MG63 (cell line): ENCODE results near the gene CADM4. TPM values are rescaled to one million over a fixed set of nuclear protein-coding genes. Genes with fewer than 3 reads are reported as not detected.
"Not testable (repeated sequence)": the region's sequence is repeated elsewhere in the genome, so short reads cannot be mapped to it uniquely, and the experiment has no call there.

Source experiments
- DNase-seq: peaks from one replicate; pipeline ENCODE4 v3.0.0-alpha.2; 2020
- H3K27me3 ChIP-seq: fragments of 250-450 bp; sonication (Bioruptor Pico); 2 replicates; pipeline ENCODE4 v1.5.1; 2020; ENCODE audit warnings: mild to moderate bottlenecking, moderate library complexity
- H3K36me3 ChIP-seq: fragments of 250-450 bp; sonication (Bioruptor Pico); 2 replicates; pipeline ENCODE4 v1.5.1; 2020; ENCODE audit warnings: mild to moderate bottlenecking, moderate library complexity
- H3K4me3 ChIP-seq: fragments of 250-450 bp; sonication (Bioruptor Pico); 2 replicates; pipeline ENCODE4 v1.5.1; 2020; ENCODE audit warnings: mild to moderate bottlenecking, moderate library complexity
- H3K9me3 ChIP-seq: fragments of 250-450 bp; sonication (Bioruptor Pico); 2 replicates; pipeline ENCODE4 v1.5.1; 2020; ENCODE audit warnings: mild to moderate bottlenecking, moderate library complexity
- total RNA-seq: library from RNA; depleted of rRNA; stranded (reverse); fragments of >200 nt; shearing (Covaris generic); gene quantifications from 2 replicates; pipeline ENCODE4 v1.2.3, GENCODE V29; 2014; ENCODE audit warnings: low replicate concordance; rRNA removed

CADM4 gene
- total RNA-seq, 1 experiment from 2014 or later = 3.0 TPM

DNA sequence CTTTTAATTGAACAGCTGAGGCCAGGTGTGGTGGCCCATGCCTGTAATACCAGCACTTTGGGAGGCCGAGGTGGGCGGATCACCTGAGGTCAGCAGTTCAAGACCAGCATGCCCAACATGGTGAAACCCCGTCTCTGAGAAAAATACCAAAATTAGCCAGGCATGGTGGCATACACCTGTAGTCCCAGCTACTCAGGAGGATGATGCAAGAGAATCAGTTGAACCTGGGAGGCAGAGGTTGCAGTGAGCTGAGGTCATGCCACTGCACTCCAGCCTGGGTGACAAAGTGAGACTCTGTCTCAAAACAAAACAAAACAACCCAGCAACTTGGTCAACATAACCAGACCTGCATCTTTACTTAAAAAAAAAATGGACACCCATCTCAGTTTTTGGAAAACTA is 52.6 kb downstream of the CADM4 start:
- not testable (repeated sequence) for DNase-seq, H3K27me3 ChIP-seq, H3K9me3 ChIP-seq, H3K4me3 ChIP-seq
- H3K36me3 ChIP-seq = peaks cover 27% of the 10 kb centered on the region

DNA sequence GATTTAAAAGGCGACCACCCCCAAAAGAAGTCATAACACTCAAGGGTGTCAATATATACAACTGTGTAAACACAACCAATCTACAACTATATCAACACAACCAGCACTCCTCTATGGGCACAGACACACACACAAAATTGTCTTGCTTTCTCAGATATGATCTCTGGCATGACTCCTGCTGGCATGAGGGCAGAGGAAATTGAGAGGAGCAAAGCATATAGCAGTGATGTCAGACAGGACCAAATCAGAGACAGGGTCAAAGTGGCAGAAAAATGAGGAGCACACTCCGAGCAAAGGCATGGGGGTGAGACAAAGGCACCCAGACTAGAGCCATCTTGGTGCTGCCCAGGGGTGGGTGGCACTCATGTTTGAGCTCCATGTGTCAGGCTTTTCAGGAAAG is 53.3 kb downstream of the CADM4 start:
- Histone ChIP-seq H3K4me3 (no peak overlapping the region), H3K36me3 (peaks cover 26% of the 10 kb centered on the region), H3K9me3 (no peaks in the 10 kb centered on the region), H3K27me3 (no peaks in the 10 kb centered on the region)
- no peak for DNase-seq

DNA sequence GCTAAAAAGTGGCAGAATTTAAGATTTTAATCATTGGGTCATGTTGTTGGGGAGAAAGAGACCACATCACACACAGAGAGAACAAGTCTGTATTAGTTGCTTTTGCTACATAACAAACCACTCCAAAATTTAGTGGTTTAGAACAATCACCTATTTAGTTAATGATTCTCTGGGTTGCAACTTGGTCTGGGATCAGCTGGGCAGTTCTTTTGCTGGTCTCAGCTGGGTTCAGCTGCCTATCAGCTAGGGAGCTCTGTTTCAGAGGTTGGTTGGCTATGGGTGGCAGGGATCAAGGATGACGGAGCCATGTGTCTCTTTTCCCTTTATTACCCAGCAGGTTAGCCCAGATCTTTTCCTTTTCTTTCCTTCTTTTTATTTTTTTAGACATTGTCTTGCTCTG is 55.2 kb downstream of the CADM4 start:
- no peak for DNase-seq
- no peaks in the 10 kb centered on the region for H3K9me3 ChIP-seq
- H3K36me3 ChIP-seq = peaks cover 19% of the 10 kb centered on the region
- H3K27me3 ChIP-seq = no peaks in the 10 kb centered on the region
- H3K4me3 ChIP-seq = no peak overlapping the region

DNA sequence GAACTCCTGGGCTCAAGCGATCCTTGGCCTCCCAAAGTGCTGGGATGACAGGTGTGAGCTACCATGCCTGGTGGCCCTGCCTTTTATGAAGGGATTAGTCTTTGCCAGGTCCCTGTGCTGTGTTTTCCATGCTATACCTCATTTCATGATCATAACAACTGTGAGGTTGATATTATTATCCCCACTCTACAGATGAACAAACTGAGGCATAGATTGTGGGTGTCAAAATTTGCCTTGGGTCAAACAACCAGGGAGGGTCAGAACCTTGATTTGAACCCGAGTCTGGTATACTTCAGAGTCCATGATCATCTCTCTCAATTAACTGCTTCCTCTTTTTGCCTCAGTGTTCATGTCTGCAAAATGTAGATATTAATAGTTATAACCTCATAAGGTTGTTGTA is 57.2 kb downstream of the CADM4 start:
- H3K4me3 ChIP-seq = no peak overlapping the region

DNA sequence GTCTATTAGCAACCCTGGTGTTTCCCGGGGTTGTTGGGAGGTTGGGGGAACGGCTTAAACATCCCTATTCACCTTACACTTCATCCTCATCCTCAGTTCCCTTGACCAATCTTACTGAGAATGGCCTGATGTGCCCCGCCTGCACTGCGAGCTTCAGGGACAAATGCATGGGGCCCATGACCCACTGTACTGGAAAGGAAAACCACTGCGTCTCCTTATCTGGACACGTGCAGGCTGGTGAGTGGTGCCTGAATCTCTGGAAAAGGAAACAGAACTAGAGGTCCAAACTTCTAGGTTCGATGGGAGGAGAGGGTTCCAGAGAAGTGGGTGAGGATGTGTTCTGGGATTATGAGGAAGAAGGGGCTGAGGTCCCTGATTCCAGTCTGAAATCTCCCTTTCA is 58.2 kb downstream of the CADM4 start:
- Histone ChIP-seq H3K4me3 (no peak overlapping the region), H3K27me3 (no peaks in the 10 kb centered on the region), H3K36me3 (peaks cover 3% of the 10 kb centered on the region; the same call in 1 of the 2 replicates), H3K9me3 (no peaks in the 10 kb centered on the region)
- no peak for DNase-seq

More for the DNA sequence above, 57.2 kb downstream of the CADM4 start:
- H3K27me3 ChIP-seq = no peaks in the 10 kb centered on the region
- DNase-seq = no peak
- peaks cover 12% of the 10 kb centered on the region for H3K36me3 ChIP-seq
- H3K9me3 ChIP-seq = no peaks in the 10 kb centered on the region

DNA sequence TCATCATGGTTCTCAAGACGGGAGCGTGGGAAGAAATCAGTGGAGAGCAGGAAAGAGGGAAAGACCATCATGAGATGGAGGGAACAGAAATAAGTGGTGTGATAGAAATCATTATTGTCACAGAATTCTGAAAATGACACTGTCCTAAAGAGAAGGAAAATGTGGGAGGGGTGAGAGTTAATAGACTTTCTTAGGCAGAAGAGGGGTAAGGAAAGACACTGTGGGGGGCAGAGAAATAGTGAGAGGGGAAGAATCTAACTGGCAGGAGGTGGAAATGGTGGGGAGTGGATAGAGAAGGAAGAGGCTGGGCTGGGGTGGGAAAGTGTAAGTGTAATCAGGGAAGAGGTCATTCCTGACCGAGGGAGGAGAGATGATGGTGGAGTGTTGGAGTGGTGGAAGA is 60.9 kb downstream of the CADM4 start:
- Histone ChIP-seq H3K27me3 (no peaks in the 10 kb centered on the region), H3K9me3 (no peaks in the 10 kb centered on the region), H3K36me3 (peaks cover 9% of the 10 kb centered on the region), H3K4me3 (no peak overlapping the region)
- DNase-seq = no peak

DNA sequence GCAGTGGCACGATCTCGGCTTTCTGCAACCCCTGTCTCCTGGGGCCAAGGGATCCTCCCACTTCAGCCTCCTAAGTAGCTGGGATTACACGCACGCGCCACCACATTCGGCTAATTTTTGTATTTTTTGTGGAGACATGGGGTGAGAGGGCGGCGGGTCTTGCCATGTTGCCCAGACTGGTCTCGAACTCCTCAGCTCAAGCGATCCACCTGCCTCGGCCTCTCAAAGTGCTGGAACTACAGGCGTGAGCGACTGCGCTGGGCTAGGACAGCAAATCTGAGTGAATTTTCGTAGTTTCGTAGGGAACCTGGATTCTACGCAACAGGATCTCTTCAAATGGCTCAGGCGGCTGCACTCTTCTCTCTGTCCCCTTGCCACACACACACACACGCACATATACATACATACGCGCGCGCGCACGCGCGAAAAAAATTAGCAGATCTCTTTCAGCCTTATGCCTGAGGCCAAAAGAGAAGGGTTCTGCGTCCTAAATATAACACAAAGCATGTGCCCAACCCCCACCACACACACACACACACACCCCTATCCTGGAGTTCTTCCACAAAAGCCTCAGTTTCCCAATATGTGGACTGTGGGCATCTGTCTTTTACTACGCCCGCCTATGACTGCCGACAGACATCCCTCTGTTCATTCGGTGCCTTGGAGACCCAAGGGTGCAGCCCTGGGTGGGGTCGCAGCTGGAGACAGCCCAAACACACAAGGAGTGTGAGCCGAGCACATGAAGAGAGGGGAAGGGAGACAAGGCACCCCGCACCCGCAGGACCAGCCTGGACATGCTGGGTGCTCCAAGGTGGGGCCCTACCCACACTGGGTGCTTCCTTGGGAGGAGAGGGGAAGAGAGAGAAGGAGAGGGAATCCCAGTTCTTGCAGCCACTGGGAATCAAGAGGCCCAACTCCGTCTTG is 63.4 kb downstream of the CADM4 start:
- Histone ChIP-seq H3K4me3 (peak overlapping the region; percentile 96), H3K27me3 (no peaks in the 10 kb centered on the region), H3K36me3 (peaks cover 31% of the 10 kb centered on the region), H3K9me3 (no peaks in the 10 kb centered on the region)
- DNase-seq = no peak

DNA sequence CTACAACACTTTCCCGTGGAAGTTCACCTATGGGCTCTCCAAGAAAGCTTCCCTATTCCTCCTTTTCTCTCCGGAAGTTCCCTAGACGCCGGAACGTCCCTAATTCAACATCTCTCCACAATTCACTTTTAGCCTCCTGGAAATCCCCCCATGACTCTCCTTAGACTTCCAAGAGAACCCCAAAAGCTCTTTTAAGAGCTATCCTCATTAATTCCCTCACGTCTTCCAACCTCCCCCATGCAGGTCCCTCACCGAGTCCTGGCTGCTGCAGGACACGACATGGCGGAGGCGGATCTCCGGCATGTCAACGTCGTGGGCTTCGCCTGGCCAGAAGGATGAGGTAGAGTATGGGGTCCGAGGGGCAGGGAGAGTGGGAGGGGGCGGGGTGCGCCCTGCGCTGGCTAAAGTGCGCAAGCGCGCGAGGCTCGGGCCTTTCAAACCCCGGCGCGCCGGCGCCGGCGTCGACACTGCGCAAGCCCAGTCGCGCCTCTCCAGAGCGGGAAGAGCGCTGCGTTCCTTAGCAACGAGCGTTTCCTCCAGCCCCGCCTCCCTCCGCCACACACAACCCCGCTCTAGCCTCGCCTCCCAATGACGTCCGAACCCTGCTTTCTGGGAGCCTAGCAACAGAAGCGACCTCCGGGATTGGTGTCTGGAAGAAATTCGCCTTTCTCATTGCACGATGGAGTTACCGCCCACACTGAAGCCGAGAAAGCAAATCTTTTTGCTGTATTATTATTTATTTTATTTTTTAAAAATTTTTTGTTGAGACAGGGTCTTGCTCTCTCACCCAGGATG is 64.3 kb downstream of the CADM4 start, which contains the start of the genes PINLYP and XRCC1:
TSS of gene PINLYP (plus strand) at position 646 of the 795 bp plus-strand sequence. CDS start 1,391 bp downstream, outside the sequence.
TSS of gene XRCC1 (minus strand) at position 372 of the 795 bp plus-strand sequence. CDS start at position 303, 69 bp downstream.
- peaks cover 33% of the 10 kb centered on the region for H3K36me3 ChIP-seq
- no peaks in the 10 kb centered on the region for H3K27me3 ChIP-seq
- H3K9me3 ChIP-seq = no peaks in the 10 kb centered on the region
- peak; percentile 99 for DNase-seq
- peak within 1 kb of the TSS; percentile 96 for H3K4me3 ChIP-seq

DNA sequence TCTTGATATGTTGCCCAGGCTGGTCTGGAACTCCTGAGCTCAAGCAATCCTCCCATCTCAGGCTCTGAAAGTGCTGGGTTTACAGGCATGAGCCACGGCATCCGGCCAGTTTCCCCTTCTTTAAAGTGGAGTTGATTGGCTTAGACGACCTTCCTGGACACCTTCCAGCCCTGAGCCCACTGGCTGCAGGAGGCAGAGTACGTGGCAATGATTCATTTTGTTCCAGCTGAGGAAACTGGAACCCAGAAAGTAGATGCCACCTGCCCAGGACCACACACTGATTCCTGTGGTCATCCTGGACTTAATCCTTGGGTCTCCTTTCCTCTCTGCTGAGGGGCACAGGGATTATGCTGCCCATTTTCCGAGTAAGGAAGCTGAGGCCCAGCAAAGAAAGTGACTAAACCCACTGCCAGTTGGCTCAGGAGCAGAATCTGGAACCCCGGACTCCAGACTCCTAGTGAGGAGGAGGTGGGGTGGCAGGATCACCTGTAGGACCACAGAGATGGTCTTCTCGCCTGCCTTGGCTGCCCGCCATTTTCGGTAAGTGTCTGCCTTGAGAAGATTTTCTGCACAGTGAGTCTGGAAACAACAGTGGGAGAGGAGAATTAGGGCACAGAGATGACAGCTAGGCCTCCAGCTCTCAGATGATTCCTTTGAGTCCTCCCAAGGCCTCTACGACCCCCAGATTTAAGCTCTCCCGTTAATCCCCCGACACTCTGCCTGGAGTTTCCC is 65.1 kb downstream of the CADM4 start:
- peaks cover 33% of the 10 kb centered on the region for H3K36me3 ChIP-seq
- DNase-seq = no peak
- H3K9me3 ChIP-seq = no peaks in the 10 kb centered on the region
- peak overlapping the region; percentile 96 for H3K4me3 ChIP-seq
- H3K27me3 ChIP-seq = no peaks in the 10 kb centered on the region

Other genes starting within 250 kb of the CADM4 start
- gene TEX101, start 225.0 kb downstream of the CADM4 start, total RNA-seq = not detected in 2 replicates
- not detected in 2 replicates for gene LYPD3, start 174.2 kb downstream of the CADM4 start, total RNA-seq
- gene PHLDB3, start 135.1 kb downstream of the CADM4 start, total RNA-seq = 3.5 and 10.5 TPM in 2 replicates
- 76.7 and 101 TPM in 2 replicates for gene ETHE1, start 112.6 kb downstream of the CADM4 start, total RNA-seq
- gene ZNF575, start 106.7 kb downstream of the CADM4 start, total RNA-seq = not detected in 2 replicates
- gene XRCC1, start 64.3 kb downstream of the CADM4 start, total RNA-seq = 49.7 and 59.3 TPM in 2 replicates
- 2.3 TPM in 1 of 2 replicates, not detected in the other for gene PINLYP, start 64.0 kb downstream of the CADM4 start, total RNA-seq
- 13.3 and 16.9 TPM in 2 replicates for gene IRGQ, start 43.7 kb downstream of the CADM4 start, total RNA-seq
- gene ZNF576, start 43.3 kb downstream of the CADM4 start, total RNA-seq = 15.9 and 26.1 TPM in 2 replicates
- gene SRRM5, start 27.8 kb downstream of the CADM4 start, total RNA-seq = not detected in 2 replicates
- gene ZNF428, start 20.2 kb downstream of the CADM4 start, total RNA-seq = 45.8 and 101 TPM in 2 replicates
- gene PLAUR, start 30.3 kb upstream of the CADM4 start, total RNA-seq = 14.7 and 43.2 TPM in 2 replicates
- not detected in 2 replicates for gene IRGC, start 76.2 kb upstream of the CADM4 start, total RNA-seq
- gene SMG9, start 115.1 kb upstream of the CADM4 start, total RNA-seq = 40.8 and 58.6 TPM in 2 replicates
- 5.0 and 6.1 TPM in 2 replicates for gene KCNN4, start 141.1 kb upstream of the CADM4 start, total RNA-seq
- not detected in 2 replicates for gene LYPD5, start 162.6 kb upstream of the CADM4 start, total RNA-seq
- 5.4 and 9.0 TPM in 2 replicates for gene ZNF283, start 187.5 kb upstream of the CADM4 start, total RNA-seq
- gene ZNF404, start 244.1 kb upstream of the CADM4 start, total RNA-seq = 0.76 and 1.9 TPM in 2 replicates